ENCODE results near the gene ANKS3.

The ANKS3 gene

DNA sequence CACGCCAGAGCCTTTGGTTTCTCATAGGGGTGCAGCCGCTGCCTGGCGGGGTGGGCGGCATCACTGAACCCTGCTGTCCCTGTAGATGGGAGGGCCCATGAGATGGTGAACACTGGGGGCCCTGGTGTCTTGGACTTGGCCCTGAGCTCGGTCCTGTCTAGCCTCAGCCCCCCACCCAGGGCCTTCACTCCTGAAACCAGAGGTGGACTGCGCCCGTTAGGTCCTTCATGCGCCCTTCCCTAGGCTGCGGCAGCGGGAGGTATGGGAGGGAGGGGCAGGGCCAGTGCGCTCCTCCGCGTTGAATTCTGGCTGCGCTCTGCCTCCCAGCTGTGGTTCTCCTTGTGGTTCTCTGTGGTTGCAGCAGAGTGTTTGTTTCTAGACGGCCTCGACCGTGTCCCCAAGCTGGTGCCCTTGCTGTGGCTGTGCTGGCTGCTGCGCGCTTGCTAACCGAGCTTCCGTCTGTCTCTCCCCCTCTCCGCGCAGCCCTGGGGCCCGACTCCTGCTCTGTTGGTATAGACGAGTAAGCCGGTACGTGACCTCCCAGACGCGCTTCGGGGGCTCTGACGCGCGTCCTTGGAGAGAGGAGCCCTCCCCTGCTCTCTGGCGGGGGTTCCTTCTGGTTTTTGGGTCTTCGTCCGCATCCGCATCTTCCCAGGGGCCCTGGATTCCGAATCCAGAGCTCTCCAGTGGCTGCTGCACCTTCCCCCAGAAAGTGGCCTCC lies 48.1 kb downstream of the ANKS3 start:
- DNase-seq (ENCODE audit: low read depth in 2 of 2) = no peak

DNA sequence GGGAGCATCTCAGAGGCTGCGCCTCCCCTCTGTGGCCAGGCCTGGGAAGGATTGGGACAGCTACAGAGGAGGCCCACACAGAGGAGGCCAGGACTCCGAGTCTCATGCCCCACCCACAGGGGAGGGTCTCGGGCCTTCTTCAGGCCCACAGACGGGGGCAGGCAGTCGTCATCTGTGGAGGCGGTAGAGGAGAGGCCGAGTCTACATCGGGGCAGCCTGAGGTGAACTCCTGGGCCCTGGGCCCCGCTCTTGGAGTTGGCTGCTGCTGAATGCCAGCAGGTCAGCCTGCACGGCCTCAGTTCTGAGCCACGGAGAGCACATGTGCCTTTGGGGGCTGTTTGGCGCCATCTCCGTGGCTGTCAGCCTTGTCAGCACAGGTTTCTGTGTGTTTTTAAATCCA lies 48.8 kb downstream of the ANKS3 start:
- no peak for DNase-seq (ENCODE audit: low read depth in 2 of 2)

DNA sequence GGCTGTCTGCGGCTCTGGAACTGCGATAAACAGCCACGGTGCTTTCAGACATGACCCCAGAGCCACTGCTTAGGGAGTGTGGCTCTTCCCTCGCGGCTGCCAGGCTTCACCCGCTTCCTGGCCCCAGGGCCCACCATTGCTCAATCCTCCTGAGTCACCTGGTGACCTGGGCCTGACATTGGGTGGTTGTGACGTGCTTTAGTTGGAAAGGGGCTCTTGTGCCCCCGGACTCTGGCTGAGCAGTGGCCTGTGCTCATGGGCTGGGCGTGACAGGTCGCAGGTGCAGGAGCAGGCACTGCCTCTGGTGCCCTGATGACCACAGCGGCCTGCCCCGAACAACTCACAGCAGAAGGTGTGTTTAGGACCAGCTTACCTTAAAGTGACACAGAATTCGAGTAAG lies 49.3 kb downstream of the ANKS3 start:
- DNase-seq (ENCODE audit: low read depth in 2 of 2) = no peak

DNA sequence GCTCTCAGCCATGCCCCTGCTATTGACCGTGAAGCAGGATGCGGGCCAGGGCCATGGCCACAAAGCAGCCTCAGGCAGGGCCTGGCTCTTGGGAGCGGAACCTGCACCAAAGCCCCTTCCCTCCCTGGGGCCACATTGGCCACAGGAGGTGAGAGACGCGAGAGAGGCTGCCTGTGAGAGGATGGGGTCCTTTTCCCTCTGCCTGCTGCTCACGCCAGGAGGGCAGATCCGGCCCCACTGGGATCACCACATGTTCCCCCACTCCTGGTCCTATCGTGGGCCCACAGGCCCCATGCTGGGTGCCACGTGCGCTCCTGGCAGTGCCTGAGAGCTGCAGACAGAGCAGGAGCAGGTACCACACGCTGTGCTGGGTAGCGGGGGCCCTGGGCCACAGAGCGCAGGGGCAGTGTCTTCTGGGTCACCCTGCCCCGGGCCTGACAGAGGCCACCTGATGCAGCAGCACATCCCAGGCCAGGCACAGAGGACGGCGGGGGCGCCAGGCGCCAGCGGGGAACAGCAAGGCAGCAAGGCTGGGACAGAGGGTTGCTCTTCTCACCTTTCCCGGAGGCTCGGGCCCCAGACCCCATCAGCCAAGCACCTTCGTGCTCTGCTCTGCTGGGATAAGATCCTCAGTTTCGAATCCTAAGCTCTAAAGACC lies 49.9 kb downstream of the ANKS3 start:
- no peak for DNase-seq (ENCODE audit: low read depth in 2 of 2)

DNA sequence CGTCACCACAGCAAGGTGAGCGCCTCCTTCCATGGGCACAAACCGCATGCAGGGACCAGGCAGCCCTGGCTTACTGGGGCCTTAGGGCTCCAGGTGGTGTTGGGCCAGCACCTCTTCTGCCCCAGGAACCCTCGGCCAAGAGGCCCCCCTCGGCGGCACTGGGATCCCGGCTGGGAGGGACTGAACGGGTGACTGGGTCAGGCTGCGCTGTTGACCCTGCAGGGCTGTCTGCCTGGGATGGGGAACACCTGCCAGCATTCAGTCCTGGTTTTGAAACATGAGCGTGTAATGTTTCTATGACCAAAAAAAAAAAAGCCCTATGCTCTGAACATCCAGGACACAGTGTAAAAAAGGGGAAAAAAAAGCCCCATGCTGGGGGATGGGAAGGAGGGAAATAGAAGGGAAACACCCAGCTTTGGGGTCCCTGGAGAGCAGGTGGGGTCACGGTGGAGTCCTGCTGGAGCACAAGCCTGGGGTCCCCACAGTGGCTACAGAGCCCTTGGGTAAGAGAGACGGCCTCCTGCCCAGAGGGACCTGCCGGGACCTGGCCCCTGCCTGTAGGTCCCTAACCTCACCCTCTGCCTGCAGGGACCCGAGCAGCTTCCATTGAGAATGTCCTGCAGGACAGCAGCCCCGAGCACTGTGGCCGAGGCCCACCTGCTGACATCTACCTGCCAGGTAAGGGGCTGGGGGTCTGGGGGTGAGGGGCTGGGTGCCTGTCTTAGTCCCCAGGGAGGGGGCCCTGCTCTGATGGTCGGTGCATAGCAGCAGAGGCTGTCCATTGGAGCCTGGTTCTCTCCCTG lies 50.6 kb downstream of the ANKS3 start:
- no peak for DNase-seq (ENCODE audit: low read depth in 2 of 2)

DNA sequence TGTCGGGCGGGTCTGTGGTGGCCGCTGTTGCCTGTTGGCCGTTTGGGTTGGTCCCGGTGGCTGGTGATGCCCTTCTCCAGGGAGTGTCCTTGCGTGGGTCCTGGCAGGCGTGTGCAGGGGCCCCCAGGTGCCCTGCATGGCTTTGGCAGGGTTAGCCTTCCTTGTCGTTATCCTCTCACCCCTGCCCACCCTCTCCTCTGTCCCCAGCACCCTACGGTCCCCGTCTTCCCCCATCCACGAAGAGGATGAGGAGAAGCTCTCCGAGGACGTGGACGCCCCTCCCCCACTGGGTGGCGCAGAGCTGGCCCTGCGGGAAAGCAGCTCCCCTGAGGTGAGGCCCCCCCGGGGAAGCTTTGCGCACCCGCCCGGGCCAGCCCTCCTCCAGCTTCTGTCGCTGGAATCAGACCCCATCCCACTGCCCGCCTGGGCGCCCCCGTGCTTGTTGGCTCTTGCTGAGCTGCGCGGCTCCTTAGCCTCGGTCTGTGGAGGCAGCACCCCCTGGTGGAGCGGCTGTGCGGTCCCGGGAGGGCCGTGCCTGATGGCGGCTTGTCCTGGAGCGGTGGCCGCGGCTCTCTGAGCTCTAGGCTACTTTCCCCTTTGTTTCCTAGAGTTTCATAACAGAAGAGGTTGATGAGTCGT lies 51.3 kb downstream of the ANKS3 start:
- peak in 1 of 2 donors; percentile 43 for DNase-seq (ENCODE audit: low read depth in 2 of 2)

DNA sequence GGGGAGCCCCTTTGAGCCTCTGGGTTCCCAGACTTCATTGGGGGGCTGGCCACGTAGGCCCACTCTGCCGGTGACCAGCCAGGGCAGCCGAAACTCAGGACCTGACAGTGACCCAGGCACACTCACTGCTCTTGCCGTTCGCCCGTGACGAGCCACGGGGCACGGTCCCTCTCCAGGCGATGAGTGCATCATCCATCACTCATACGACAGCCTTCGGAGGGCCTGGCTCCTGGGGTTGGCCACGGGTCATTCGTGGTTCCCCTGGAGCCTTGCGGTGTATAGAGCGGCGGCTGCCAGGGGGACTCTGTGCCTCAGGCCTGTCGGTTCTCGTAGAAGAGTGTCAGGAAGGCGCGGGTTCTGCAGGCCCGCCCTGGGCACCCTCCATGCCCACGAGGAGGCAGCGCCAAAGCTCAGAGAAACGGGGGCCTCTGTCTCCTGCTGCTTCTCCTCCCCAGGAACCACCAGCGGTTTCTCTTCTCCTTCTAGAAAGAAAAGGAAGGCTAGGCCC lies 51.9 kb downstream of the ANKS3 start:
- no peak for DNase-seq (ENCODE audit: low read depth in 2 of 2)

DNA sequence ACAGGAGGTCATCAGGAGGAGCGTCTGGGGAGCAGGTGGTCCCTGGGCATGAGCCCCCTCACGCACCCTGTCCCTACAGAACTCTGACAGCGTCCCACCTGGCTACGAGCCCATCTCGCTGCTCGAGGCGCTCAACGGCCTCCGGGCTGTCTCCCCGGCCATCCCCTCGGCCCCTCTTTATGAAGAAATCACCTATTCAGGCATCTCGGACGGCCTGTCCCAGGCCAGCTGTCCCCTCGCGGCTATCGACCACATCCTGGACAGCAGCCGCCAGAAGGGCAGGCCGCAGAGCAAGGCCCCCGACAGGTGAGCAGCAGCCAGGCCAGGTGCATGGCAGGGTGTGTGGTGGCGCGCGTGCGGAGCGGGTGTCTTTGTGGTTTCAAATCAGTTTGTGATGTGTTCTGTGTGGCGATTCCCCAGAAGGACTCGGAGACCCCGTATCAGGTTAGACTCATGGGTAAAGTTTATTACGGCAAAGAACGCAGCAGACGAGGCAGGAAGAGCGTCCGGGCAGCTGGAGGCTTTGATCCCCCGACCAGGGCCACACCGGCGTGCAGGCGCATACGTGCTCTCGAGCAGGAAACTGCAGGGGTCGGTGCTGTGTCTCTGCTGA lies 52.5 kb downstream of the ANKS3 start:
- no peak for DNase-seq (ENCODE audit: low read depth in 2 of 2)

DNA sequence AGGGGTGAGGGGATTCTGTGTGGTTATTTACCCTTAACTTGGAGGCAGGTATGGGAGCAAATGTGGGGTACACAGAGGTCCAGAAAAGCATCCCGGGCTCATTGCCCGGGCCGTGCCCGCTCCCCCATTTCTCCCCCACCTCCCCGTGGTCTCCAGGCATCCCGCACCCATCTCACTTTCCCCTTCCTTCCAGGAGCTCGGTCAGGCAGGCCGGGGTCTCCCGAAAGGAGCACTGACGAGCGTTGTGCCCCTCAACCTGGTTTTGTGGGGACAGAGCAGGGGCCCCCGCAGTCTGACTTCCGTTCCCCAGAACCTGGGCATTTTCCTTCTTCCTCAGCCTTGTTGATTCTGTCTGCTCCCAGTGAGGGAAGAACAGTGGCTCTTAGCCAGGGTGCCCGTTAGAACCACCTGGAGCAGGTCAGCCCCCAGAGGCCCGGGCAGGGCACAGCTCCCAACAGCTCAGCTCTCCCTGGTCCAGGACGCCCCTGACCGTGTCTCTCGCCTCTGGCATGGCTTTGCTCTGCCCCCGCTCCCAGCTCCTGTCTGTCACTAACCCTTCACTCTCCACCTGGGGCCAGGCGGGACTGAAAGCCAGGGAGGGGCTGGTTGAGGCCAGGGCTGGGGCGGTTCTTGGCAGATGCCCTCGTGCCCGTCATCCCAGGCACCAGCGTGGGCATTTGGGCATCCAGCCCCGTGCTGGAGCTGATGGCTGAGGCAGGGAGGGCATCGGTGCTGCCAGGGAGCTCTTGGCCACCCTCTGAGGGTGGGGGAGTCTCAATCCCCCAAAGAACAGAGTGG lies 53.2 kb downstream of the ANKS3 start:
- no peak for DNase-seq (ENCODE audit: low read depth in 2 of 2)

DNA sequence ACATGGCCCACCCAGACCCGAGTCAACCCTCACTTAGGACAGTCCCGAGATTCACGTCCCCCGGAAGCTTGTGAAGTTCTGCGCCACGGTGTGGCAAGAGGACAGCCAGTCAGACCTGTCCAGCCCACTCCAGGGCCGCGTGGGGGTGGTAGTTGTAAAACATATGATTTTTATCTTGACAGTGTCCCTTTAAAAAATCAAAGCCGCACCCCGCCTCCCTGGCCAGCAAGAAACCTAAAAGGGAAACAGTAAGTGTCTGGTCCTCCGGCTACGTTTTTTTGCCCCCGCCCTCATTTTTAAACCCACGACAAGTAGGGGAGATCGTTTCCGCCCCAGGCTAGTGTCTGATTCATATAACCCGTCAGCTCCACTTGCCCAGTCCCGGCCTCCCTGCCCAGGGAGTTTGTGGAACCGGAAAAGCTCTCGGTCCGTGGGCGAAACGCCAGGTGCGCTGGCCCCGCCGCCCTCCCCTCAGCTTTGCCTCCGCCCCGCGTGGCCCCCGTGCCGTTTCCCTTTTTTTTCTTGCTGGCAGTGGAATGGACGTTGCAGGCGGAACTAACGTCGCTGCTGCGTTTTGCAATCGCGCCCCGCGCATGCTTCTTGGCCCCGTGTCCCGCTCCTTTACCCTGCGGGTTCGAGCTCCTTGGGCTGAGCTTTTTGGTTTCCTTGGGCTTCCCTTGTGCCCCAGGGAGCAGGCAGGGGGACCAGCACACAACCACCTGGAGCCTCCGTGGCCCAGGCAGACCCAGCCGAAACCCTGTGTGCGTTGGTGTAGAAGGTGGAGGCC lies 54.0 kb downstream of the ANKS3 start:
- no peak for DNase-seq (ENCODE audit: low read depth in 2 of 2)

DNA sequence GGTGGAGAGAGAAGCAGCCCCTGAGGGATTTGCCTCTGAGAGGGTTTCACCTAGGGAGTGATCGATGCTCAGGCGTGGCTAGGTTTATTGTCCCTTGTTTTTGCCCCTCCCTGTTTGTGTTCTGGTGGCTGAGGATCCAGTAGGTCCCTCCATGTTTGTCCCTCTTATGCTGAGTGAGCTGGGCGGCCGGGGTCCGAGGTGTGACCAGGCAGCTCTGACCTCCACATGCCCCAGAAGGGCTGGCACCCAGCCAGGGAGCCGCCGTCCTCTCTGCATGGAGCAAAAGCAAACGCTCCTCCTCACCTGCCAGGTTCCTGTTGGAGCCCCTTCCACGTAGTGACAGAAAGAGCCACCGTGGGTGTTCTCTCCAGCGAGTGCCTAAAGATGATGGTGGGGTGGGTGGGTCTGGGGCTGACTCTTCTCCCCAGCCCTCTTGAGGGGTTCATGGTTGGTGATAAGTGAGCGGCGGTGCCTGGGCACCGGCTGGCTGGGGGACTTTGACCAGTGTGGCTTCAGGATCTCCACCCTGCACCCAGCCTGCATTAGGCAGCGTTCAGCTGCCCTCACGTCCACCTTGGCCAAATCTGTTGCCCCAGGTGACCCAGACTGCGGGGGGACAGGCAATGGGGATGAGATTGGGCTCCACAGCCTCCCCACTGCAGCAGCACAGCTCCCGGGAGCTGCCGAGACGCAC lies 54.8 kb downstream of the ANKS3 start:
- no peak for DNase-seq (ENCODE audit: low read depth in 2 of 2)

DNA sequence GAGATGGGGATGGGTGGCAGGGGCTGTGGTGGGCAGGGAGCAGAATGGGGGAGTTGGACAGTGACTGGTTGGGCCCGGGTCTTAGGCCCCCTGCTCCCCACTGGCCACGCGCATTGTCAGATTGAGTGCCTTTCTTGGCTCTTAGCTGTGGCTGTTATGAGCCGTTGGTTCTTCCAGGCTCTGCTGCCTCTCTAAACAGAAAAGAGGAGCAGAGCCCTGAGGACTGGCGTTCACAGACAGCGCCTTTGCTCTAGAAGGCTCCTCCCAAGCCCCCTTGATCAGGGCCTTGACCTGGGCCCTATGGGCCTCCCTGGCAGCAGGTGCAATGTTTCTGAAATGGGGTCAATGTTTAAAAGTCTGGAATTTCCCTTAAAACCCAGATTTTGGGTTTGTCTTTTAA lies 55.5 kb downstream of the ANKS3 start:
- no peak for DNase-seq (ENCODE audit: low read depth in 2 of 2)

DNA sequence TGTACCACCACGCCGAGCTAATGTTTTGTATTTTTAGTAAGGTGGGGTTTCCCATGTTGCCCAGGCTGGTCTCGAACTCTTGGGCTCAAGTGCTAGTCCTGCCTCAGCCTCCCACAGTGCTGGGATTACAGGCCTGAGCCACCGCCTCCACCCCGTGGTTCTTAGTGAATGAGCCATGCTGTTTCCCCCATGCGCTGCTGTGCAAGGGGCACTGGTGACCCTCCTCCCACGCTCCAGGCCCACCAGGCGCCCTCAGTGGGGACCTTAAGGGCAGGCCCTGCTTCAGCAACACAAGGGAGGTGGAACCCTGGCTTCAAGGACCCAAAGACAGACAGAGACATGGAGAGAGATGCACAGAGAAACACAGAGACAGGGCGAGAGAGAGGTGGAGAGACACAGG lies 56.1 kb downstream of the ANKS3 start:
- no peak for DNase-seq (ENCODE audit: low read depth in 2 of 2)

DNA sequence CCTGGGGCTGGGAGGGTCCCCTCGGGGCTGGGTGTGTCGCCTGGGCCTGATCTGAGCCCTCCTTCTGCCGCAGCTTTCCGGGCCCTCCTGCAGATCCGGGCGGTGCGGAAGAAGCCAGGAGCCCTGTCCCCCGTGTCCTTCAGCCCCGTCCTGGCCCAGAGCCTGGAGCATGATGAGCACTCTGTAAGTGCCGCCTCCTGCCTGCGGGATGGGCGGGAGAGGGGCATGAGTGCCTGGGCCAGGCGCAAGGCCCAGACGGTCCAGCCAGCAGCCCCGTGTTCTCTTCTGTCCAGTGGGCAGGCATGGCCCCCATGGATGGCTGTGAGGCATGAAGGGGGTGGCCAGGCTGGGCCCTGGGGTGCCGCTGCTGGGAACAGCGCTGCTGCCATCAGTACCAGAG lies 56.7 kb downstream of the ANKS3 start:
- no peak for DNase-seq (ENCODE audit: low read depth in 2 of 2)

DNA sequence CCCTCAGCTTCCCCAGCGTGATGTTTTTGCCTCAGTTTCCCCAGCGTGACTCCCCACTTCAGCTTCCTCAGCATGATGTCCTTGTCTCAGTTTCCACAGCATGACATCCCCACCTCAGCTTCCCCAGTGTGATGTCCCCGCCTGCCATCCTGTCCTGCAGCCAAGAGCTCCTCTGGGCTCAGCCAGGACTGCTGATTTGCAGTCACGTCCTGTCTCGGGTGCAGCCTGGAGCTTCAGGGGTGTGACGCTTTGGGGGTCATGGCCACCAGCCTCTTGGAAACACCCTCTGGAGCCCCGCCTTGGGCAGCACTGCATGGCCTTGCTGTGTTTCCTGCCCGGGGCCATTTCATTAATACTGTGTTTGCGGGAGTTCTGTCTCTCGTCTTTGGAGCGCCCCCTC lies 57.2 kb downstream of the ANKS3 start:
- DNase-seq (ENCODE audit: low read depth in 2 of 2) = no peak

DNA sequence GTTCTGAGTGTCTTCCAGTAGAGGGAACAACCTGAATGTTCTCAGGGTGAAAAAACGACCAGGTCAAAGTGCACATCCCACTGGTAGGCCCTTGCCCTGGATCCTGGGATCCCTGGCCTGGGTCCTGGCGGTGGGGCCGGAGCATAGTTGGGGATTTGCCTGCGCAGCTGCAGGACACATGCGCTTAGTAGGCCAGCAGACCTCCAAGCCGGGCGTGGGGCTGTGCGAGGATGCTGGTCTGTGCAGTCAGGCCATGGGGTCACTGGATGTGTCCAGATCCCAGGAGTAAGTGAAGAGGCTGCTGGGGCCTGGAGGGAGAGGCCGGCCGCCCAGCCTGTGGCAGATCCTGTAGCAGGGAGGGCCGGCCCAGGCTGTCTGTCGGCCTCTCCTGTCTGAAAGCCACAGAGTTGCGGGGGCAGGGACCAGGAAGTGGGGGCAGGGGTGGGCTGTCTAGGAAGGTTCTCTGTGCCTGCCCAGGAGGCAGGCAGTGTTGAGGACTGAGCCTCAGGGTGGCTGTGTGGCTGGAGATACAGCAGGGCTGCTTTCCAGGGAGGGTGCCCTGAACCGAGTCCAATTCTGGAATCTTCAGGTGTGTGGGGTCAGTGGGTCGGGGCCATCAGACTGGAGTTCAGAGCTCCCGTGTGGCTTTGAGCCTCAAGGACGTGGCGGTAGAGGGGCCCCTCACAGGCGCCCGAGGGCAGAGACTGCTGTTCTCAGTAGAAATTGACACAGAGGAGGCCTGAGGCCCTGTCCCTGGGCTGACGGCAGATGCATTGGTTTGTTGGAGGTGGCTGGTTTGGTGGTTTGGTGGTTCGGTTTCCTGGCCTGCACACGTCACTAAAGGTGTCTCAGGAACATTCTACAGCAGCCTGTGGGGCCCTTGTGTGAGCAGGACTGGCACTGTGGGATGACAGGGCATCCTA lies 57.9 kb downstream of the ANKS3 start:
- peak; percentile 61 to 72 for DNase-seq (ENCODE audit: low read depth in 2 of 2)

DNA sequence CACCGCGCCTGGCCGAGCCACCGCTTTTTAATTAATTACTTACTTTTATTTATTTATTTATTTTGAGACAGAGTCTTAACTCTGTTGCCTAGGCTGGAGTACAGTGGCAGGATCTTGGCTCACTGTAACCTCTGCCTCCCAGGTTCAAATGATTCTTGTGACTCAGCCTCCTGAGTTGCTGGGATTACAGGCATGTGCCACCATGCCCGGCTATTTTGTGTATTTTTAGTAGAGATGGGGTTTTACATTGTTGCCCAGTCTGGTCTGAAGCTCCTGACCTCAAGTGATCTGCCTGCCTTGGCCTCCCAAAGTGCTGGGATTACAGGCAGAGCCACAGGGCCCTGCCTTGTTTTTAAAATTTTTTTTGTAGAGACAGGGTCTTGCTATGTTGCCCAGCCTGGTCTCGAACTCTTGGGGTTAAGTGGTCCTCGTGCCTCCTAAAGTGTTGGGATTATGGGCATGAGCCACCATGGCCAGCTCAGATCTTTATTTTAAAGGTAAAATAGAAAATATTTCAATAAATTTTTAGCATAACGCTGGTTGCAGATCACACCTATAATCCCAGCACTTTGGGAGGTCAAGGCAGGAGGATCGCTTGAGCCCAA lies 59.0 kb downstream of the ANKS3 start:
- DNase-seq (ENCODE audit: low read depth in 2 of 2) = no peak
